GM06990 (cell line): ENCODE results near the gene ANKRD11.
"Not testable (repeated sequence)": the region's sequence is repeated elsewhere in the genome, so short reads cannot be mapped to it uniquely, and the experiment has no call there.

ENCODE experiments used
- DNase-seq: peaks from one replicate; pipeline ENCODE4 v3.0.0-alpha.2; 2011; ENCODE audit not compliant: insufficient read length; ENCODE audit errors: extremely low read depth
- H3K27me3 ChIP-seq: replicated peaks from 2 replicates; pipeline ENCODE4 v1.6.0; 2011; ENCODE audit warnings: low read length; ENCODE audit not compliant: control insufficient read depth, insufficient read depth
- H3K36me3 ChIP-seq: 2 replicates; pipeline ENCODE4 v1.5.1; 2011; ENCODE audit warnings: low read length; ENCODE audit not compliant: control insufficient read depth, insufficient read depth
- H3K4me3 ChIP-seq: replicated peaks from 2 replicates; pipeline ENCODE4 v1.5.1; 2011; ENCODE audit warnings: low read depth, mild to moderate bottlenecking, control low read depth, low read length
- TF ChIP-seq, protein P1 (sequence below): IDR thresholded peaks from 2 replicates; pipeline ENCODE4 v1.5.1; 2011; ENCODE audit warnings: low read length, control low read depth, mild to moderate bottlenecking, inconsistent platforms; ENCODE audit not compliant: insufficient read depth, poor library complexity, severe bottlenecking

Gene ANKRD11

GRCh38 chr16:89475144-89475543, 15.2 kb downstream of the ANKRD11 start:
- Histone ChIP-seq H3K27me3 (no peaks in the 10 kb centered on the region), H3K36me3 (no peaks in the 10 kb centered on the region; the same call in none of the 2 replicates), H3K4me3 (no peak overlapping the region)
- TF ChIP-seq, protein P1, sequence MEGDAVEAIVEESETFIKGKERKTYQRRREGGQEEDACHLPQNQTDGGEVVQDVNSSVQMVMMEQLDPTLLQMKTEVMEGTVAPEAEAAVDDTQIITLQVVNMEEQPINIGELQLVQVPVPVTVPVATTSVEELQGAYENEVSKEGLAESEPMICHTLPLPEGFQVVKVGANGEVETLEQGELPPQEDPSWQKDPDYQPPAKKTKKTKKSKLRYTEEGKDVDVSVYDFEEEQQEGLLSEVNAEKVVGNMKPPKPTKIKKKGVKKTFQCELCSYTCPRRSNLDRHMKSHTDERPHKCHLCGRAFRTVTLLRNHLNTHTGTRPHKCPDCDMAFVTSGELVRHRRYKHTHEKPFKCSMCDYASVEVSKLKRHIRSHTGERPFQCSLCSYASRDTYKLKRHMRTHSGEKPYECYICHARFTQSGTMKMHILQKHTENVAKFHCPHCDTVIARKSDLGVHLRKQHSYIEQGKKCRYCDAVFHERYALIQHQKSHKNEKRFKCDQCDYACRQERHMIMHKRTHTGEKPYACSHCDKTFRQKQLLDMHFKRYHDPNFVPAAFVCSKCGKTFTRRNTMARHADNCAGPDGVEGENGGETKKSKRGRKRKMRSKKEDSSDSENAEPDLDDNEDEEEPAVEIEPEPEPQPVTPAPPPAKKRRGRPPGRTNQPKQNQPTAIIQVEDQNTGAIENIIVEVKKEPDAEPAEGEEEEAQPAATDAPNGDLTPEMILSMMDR, result no peak
- DNase-seq, result no peak

DNA sequence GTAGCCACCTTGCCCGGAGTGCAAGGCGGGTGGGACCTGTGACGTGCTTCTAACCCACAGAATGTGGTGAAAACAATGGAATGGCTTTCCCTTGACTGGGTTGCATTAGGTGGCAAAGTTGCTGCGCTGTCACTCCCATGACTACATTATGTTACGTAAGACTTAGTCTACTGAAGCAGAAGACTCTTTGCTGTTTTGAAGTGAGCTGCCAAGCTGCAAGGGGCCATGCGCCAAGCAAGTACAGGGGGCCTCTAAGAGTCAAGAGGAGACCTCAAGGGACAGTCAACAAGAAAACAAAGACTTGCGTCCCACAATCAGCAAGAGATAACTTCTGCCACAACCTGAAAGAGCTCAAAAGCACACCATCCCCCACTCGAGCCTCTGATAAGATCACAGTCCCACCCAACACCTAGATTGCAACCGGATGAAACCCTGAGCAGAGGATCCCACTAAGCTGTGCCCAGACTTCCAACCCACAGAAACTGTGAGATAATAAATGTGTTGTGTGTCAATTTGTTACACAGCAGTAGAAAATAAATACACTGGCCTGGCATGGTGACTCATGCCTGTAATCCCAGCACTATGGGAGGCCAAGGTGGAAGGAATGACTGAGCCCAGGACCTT, 16.5 kb downstream of the ANKRD11 start:
- TF ChIP-seq, protein P1, result no peak
- Histone ChIP-seq H3K4me3 (no peak overlapping the region), H3K27me3 (no peaks in the 10 kb centered on the region), H3K36me3 (no peaks in the 10 kb centered on the region; the same call in none of the 2 replicates)
- no peak for DNase-seq

GRCh38 chr16:89473136-89473712, 17.1 kb downstream of the ANKRD11 start:
- no peaks in the 10 kb centered on the region; the same call in none of the 2 replicates for H3K36me3 ChIP-seq
- TF ChIP-seq, protein P1, result no peak
- no peak for DNase-seq
- H3K27me3 ChIP-seq, result no peaks in the 10 kb centered on the region
- H3K4me3 ChIP-seq, result no peak overlapping the region

DNA sequence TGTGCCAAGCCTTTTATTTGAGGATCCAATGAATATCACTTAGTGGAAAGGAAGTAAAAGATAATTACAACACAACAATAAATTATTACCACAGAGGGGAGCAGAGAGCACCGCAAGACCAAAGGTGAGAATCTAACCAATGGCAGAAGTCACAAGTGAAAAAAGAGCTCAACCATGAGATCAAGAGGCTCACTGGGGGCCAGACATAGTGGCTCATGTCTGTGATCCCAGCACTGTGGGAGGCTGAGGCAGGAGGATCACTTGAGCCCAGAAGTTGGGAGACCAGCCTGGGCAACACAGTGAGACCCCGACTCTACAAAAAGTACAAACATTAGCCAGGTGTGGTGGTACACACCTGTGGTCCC, 17.7 kb downstream of the ANKRD11 start:
- TF ChIP-seq, protein P1, result no peak
- no peak for DNase-seq
- Histone ChIP-seq H3K36me3 (no peaks in the 10 kb centered on the region; the same call in none of the 2 replicates), H3K4me3 (no peak overlapping the region), H3K27me3 (no peaks in the 10 kb centered on the region)

DNA sequence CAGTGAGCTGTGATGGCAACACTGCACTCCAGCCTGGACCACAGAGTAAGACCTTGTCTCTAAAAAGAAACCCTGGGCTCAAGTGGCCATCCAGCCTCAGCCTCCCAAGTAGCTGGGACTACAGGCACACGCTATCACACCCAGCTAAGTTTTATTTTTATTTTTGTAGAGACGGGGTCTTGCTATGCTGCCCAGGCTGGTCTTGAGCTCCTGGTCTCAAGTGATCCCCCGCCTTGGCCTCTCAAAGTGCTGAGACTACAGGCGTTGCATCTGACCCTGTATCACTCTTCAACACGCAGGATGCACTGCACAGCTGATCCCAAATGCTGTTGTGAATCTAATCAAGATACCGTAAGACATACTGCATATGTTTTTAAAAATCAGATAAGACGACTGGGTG, 23.0 kb downstream of the ANKRD11 start:
- no peak overlapping the region for H3K4me3 ChIP-seq
- no peaks in the 10 kb centered on the region for H3K27me3 ChIP-seq
- TF ChIP-seq, protein P1, result no peak
- DNase-seq, result no peak
- peaks cover 2% of the 10 kb centered on the region for H3K36me3 ChIP-seq

GRCh38 chr16:89466920-89467319, 23.4 kb downstream of the ANKRD11 start:
- TF ChIP-seq, protein P1, result no peak
- Histone ChIP-seq H3K27me3 (no peaks in the 10 kb centered on the region), H3K4me3 (no peak overlapping the region), H3K36me3 (peaks cover 2% of the 10 kb centered on the region)
- no peak for DNase-seq

DNA sequence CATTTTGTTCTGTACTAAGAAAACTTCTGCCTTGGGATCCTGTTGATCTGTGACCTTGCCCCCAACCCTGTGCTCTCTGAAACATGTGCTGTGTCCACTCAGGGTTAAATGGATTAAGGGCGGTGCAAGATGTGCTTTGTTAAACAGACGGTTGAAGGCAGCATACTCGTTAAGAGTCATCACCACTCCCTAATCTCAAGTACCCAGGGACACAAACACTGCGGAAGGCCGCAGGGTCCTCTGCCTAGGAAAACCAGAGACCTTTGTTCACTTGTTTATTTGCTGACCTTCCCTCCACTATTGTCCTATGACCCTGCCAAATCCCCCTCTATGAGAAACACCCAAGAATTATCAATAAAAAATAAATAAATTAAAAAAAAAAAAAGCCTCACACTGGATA, 27.0 kb downstream of the ANKRD11 start:
- not testable (repeated sequence) for H3K27me3 ChIP-seq

DNA sequence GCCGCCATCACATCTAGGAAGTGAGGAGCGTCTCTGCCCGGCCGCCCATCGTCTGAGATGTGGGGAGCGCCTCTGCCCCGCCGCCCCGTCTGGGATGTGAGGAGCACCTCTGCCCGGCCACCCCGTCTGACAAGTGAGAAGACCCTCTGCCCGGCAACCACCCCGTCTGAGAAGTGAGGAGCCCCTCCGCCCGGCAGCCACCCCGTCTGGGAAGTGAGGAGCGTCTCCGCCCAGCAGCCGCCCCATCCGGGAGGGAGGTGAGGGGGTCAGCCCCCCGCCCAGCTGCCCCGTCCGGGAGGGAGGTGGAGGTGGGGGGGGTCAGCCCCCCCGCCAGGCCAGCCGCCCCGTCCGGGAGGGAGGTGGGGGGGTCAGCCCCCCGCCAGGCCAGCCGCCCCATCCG, 27.7 kb downstream of the ANKRD11 start:
- not testable (repeated sequence) for H3K27me3 ChIP-seq, DNase-seq, H3K36me3 ChIP-seq, H3K4me3 ChIP-seq

More for the DNA sequence above, 27.0 kb downstream of the ANKRD11 start:
- H3K4me3 ChIP-seq, DNase-seq, H3K36me3 ChIP-seq: not testable (repeated sequence)
